DOHH2 (cell line): ENCODE measurements around the gene RAMACL.

Source experiments
- H3F3A ChIP-seq: fragments of 200-600 bp; sonication (generic), shearing (Covaris generic); 2 replicates; pipeline ENCODE4 v1.6.0; 2016; ENCODE audit warnings: antibody characterized with exemption, mild to moderate bottlenecking; ENCODE audit not compliant: control insufficient read depth, insufficient read depth
- H3K27ac ChIP-seq: fragments of 200-600 bp; sonication (generic); 2 replicates; pipeline ENCODE4 v1.5.1; 2014; ENCODE audit warnings: low read depth, mild to moderate bottlenecking, low read length, moderate library complexity
- H3K27me3 ChIP-seq: fragments of 200-600 bp; sonication (generic); 2 replicates; pipeline ENCODE4 v1.6.1; 2014; ENCODE audit warnings: mild to moderate bottlenecking, low read length, mixed read lengths; ENCODE audit not compliant: control insufficient read depth
- H3K36me3 ChIP-seq: fragments of 200-600 bp; sonication (generic); 2 replicates; pipeline ENCODE4 v1.6.1; 2014; ENCODE audit warnings: mild to moderate bottlenecking, low read length, moderate library complexity, mixed read lengths; ENCODE audit not compliant: control insufficient read depth
- H3K4me1 ChIP-seq: fragments of 200-600 bp; sonication (generic); 2 replicates; pipeline ENCODE4 v1.6.1; 2014; ENCODE audit warnings: mild to moderate bottlenecking, low read length, mixed read lengths; ENCODE audit not compliant: control insufficient read depth
- H3K4me2 ChIP-seq: fragments of 200-600 bp; sonication (generic); 2 replicates; pipeline ENCODE4 v1.6.0; 2014; ENCODE audit warnings: mild to moderate bottlenecking, low read length, moderate library complexity
- H3K4me3 ChIP-seq: fragments of 200-600 bp; sonication (generic); 2 replicates; pipeline ENCODE4 v1.5.1; 2014; ENCODE audit warnings: mild to moderate bottlenecking, low read length, mixed read lengths
- H3K79me2 ChIP-seq: fragments of 200-600 bp; sonication (generic); 2 replicates; pipeline ENCODE4 v1.6.1; 2014; ENCODE audit warnings: mild to moderate bottlenecking, low read length, mixed read lengths; ENCODE audit not compliant: control insufficient read depth
- H3K9me2 ChIP-seq: fragments of 200-600 bp; sonication (generic); replicated peaks from 2 replicates; pipeline ENCODE4 v1.6.1; 2014; ENCODE audit warnings: mild to moderate bottlenecking, low read length, mixed read lengths; ENCODE audit not compliant: control insufficient read depth
- H3K9me3 ChIP-seq: fragments of 200-600 bp; sonication (generic); 2 replicates; pipeline ENCODE4 v1.6.1; 2014; ENCODE audit warnings: antibody characterized with exemption, low read length, mixed read lengths; ENCODE audit not compliant: control insufficient read depth, insufficient read depth
- H4K20me1 ChIP-seq: fragments of 200-600 bp; sonication (generic); 2 replicates; pipeline ENCODE4 v1.6.0; 2014; ENCODE audit warnings: low read depth, mild to moderate bottlenecking, antibody characterized with exemption, low read length, moderate library complexity; ENCODE audit not compliant: control insufficient read depth, insufficient read depth
- CTCF ChIP-seq: fragments of 200-600 bp; sonication (generic); IDR thresholded peaks from one replicate; pipeline ENCODE4 v1.5.1; 2014; ENCODE audit warnings: antibody characterized with exemption, mild to moderate bottlenecking, low read depth, low read length; ENCODE audit not compliant: poor library complexity, severe bottlenecking
- EZH2phosphoT487 ChIP-seq: fragments of 200-600 bp; sonication (generic); IDR thresholded peaks from 2 replicates; pipeline ENCODE4 v1.6.1; 2017; ENCODE audit warnings: borderline replicate concordance, mild to moderate bottlenecking, antibody characterized with exemption, low read length, moderate library complexity, mixed read lengths

Gene RAMACL

GRCh38 chr6:166543603-166544295 is 42.7 kb downstream of the RAMACL start:
- H3K27ac ChIP-seq: no peak overlapping the region
- H3K9me3 ChIP-seq: no peaks in the 10 kb centered on the region
- H3K36me3 ChIP-seq: no peaks in the 10 kb centered on the region
- H3K4me2 ChIP-seq: no peak overlapping the region
- H3K4me1 ChIP-seq: peaks cover 9% of the 10 kb centered on the region
- no peaks in the 10 kb centered on the region for H3F3A ChIP-seq
- no peaks in the 10 kb centered on the region for H4K20me1 ChIP-seq
- no peaks in the 10 kb centered on the region for H3K79me2 ChIP-seq
- H3K27me3 ChIP-seq: no peaks in the 10 kb centered on the region; the same call in 1 of the 2 replicates
- no peaks in the 10 kb centered on the region for H3K9me2 ChIP-seq
- H3K4me3 ChIP-seq: no peak overlapping the region
- TF ChIP-seq EZH2phosphoT487 (no peak), CTCF (no peak)

- no peak overlapping the region for H3K4me2 ChIP-seq
Observed at GRCh38 chr6:166542580-166542912, 43.9 kb downstream of the RAMACL start.

GRCh38 chr6:166541876-166542579 is 44.5 kb downstream of the RAMACL start:
- no peak overlapping the region for H3K27ac ChIP-seq
- no peak overlapping the region for H3K4me3 ChIP-seq
- H3K9me3 ChIP-seq: no peaks in the 10 kb centered on the region
- H3K4me2 ChIP-seq: no peak overlapping the region
- H3K27me3 ChIP-seq: no peaks in the 10 kb centered on the region; the same call in 1 of the 2 replicates
- H3K4me1 ChIP-seq: peaks cover 9% of the 10 kb centered on the region
- H4K20me1 ChIP-seq: no peaks in the 10 kb centered on the region
- H3K9me2 ChIP-seq: no peaks in the 10 kb centered on the region
- no peaks in the 10 kb centered on the region for H3K36me3 ChIP-seq
- H3F3A ChIP-seq: no peaks in the 10 kb centered on the region
- no peak for TF ChIP-seq EZH2phosphoT487
- no peak for TF ChIP-seq CTCF
- no peaks in the 10 kb centered on the region for H3K79me2 ChIP-seq

More at GRCh38 chr6:166542580-166542912, 43.9 kb downstream of the RAMACL start:
- Histone ChIP-seq H3K9me3 (no peaks in the 10 kb centered on the region), H3K4me3 (no peak overlapping the region), H3K79me2 (no peaks in the 10 kb centered on the region), H3K36me3 (no peaks in the 10 kb centered on the region), H3K27me3 (no peaks in the 10 kb centered on the region; the same call in 1 of the 2 replicates), H3K4me1 (peaks cover 9% of the 10 kb centered on the region), H4K20me1 (no peaks in the 10 kb centered on the region), H3K9me2 (no peaks in the 10 kb centered on the region), H3K27ac (no peak overlapping the region), H3F3A (no peaks in the 10 kb centered on the region)
- TF ChIP-seq CTCF (no peak), EZH2phosphoT487 (no peak)
